Progenitor cell of endocrine pancreas (in vitro differentiated cells): ENCODE data around the gene SLC25A40. TPM values are rescaled to one million over a fixed set of nuclear protein-coding genes. Genes with fewer than 3 reads are reported as not detected.
"Not testable (repeated sequence)": the region's sequence is repeated elsewhere in the genome, so short reads cannot be mapped to it uniquely, and the experiment has no call there.

Experiments
- DNase-seq: peaks from one replicate; pipeline ENCODE4 v3.0.0; 2021; ENCODE audit warnings: low spot score; ENCODE audit not compliant: unreplicated experiment
- H3K27ac Mint-ChIP-seq: 2 replicates; pipeline ENCODE4 v1.8.0; 2021; ENCODE audit warnings: mild to moderate bottlenecking, moderate library complexity, mixed read lengths
- H3K27me3 Mint-ChIP-seq: 2 replicates; pipeline ENCODE4 v1.8.0; 2021; ENCODE audit warnings: mixed read lengths
- H3K36me3 Mint-ChIP-seq: 2 replicates; pipeline ENCODE4 v1.8.0; 2022; ENCODE audit warnings: mixed read lengths; ENCODE audit not compliant: insufficient read depth
- H3K4me1 Mint-ChIP-seq: 2 replicates; pipeline ENCODE4 v1.8.0; 2021; ENCODE audit warnings: low read depth, mixed read lengths
- H3K4me3 Mint-ChIP-seq: 2 replicates; pipeline ENCODE4 v1.8.0; 2021; ENCODE audit warnings: low read depth, mild to moderate bottlenecking, moderate library complexity, mixed read lengths
- H3K9me3 Mint-ChIP-seq: 2 replicates; pipeline ENCODE4 v1.8.0; 2021; ENCODE audit warnings: low read depth, mixed read lengths
- CTCF ChIP-seq: fragments of 200-600 bp; sonication (generic); IDR thresholded peaks from one replicate; pipeline ENCODE4 v1.5.0; 2021; ENCODE audit warnings: antibody characterized with exemption, mild to moderate bottlenecking; ENCODE audit not compliant: unreplicated experiment
- total RNA-seq: library from RNA; stranded (reverse); gene quantifications from 2 replicates; pipeline ENCODE4 v1.2.1, GENCODE V29; 2021

The SLC25A40 gene
- total RNA-seq, 1 donor from 2014 or later = 26.8 TPM

GRCh38 chr7:87912121-87912520 is 36.0 kb upstream of the SLC25A40 start:
- Mint-ChIP-seq H3K4me1 (peaks cover 6% of the 10 kb centered on the region), H3K4me3 (no peak overlapping the region), H3K9me3 (no peaks in the 10 kb centered on the region), H3K27ac (no peak overlapping the region), H3K27me3 (no peaks in the 10 kb centered on the region), H3K36me3 (peaks cover 10% of the 10 kb centered on the region)
- DNase-seq = no peak
- TF ChIP-seq CTCF = no peak

GRCh38 chr7:87908814-87909213 is 32.7 kb upstream of the SLC25A40 start:
- H3K27me3 Mint-ChIP-seq, H3K27ac Mint-ChIP-seq, H3K4me1 Mint-ChIP-seq, H3K4me3 Mint-ChIP-seq, H3K9me3 Mint-ChIP-seq, DNase-seq: not testable (repeated sequence)
- peaks cover 11% of the 10 kb centered on the region for H3K36me3 Mint-ChIP-seq

- not testable (repeated sequence) for H3K27ac Mint-ChIP-seq
These were observed 31.2 kb upstream of the SLC25A40 start for GRCh38 chr7:87907136-87907906.

GRCh38 chr7:87899255-87899654 is 23.1 kb upstream of the SLC25A40 start:
- no peak for DNase-seq
- TF ChIP-seq CTCF = no peak
- Mint-ChIP-seq H3K9me3 (no peaks in the 10 kb centered on the region), H3K27ac (no peak overlapping the region), H3K27me3 (no peaks in the 10 kb centered on the region), H3K4me1 (no peaks in the 10 kb centered on the region), H3K36me3 (peaks cover 24% of the 10 kb centered on the region), H3K4me3 (no peak overlapping the region)

More at GRCh38 chr7:87907136-87907906, 31.2 kb upstream of the SLC25A40 start:
- H3K27me3 Mint-ChIP-seq, H3K9me3 Mint-ChIP-seq, H3K4me1 Mint-ChIP-seq, H3K4me3 Mint-ChIP-seq, DNase-seq: not testable (repeated sequence)
- peaks cover 12% of the 10 kb centered on the region for H3K36me3 Mint-ChIP-seq

- Mint-ChIP-seq H3K4me3 (no peak overlapping the region), H3K9me3 (no peaks in the 10 kb centered on the region), H3K4me1 (peaks cover 3% of the 10 kb centered on the region), H3K36me3 (peaks cover 20% of the 10 kb centered on the region), H3K27ac (no peak overlapping the region), H3K27me3 (no peaks in the 10 kb centered on the region)
- TF ChIP-seq CTCF = no peak
- DNase-seq = no peak
These were observed 19.2 kb upstream of the SLC25A40 start for GRCh38 chr7:87895363-87895762.

GRCh38 chr7:87886875-87887274 is 10.7 kb upstream of the SLC25A40 start:
- Mint-ChIP-seq H3K36me3 (peaks cover 7% of the 10 kb centered on the region), H3K4me3 (no peak overlapping the region)

More at GRCh38 chr7:87886875-87887274, 10.7 kb upstream of the SLC25A40 start:
- peak; percentile 65 for TF ChIP-seq CTCF
- no peaks in the 10 kb centered on the region for H3K9me3 Mint-ChIP-seq
- H3K27me3 Mint-ChIP-seq = no peaks in the 10 kb centered on the region
- DNase-seq = no peak
- no peak overlapping the region for H3K27ac Mint-ChIP-seq
- peaks cover 6% of the 10 kb centered on the region for H3K4me1 Mint-ChIP-seq
